Peyer's patch (tissue), 4 donors: ENCODE results near the gene SRM. TPM values are rescaled to one million over a fixed set of nuclear protein-coding genes. Genes with fewer than 3 reads are reported as not detected.
"Not testable (repeated sequence)": the region's sequence is repeated elsewhere in the genome, so short reads cannot be mapped to it uniquely, and the experiment has no call there.

Source experiments
- DNase-seq, 3 donors: peaks; one replicate each; pipeline ENCODE4 v3.0.0-alpha.2; 2017 to 2019
- H3K27ac ChIP-seq, 4 donors: fragments of 200-600 bp; sonication (generic); one replicate each; pipeline ENCODE4 v1.5.1; 2016 to 2019
- H3K27me3 ChIP-seq, 2 donors: fragments of 200-600 bp; sonication (generic); one replicate each; pipeline ENCODE4 v1.5.1; 2019
- H3K36me3 ChIP-seq, 3 donors: fragments of 200-600 bp; sonication (generic); one replicate each; pipeline ENCODE4 v1.5.1; 2016 to 2019
- H3K4me1 ChIP-seq, 4 donors: fragments of 200-600 bp; sonication (generic); one replicate each; pipeline ENCODE4 v1.5.1; 2016 to 2019
- H3K4me3 ChIP-seq, 4 donors: fragments of 200-600 bp; sonication (generic); 1 replicate in 3 of 4; 2 replicates in 1 of 4; pipeline ENCODE4 v1.5.1; 2016 to 2019; ENCODE audit warnings: mild to moderate bottlenecking in 1 of 4
- H3K9me3 ChIP-seq, 4 donors: fragments of 200-600 bp; sonication (generic); one replicate each; pipeline ENCODE4 v1.5.1; 2016 to 2019; ENCODE audit warnings: mild to moderate bottlenecking in 1 of 4
- POLR2A ChIP-seq, 2 donors: fragments of 450-650 bp; IDR thresholded peaks; one replicate each; pipeline ENCODE4 v1.5.1; 2017; ENCODE audit warnings: antibody characterized with exemption in 2 of 2, mild to moderate bottlenecking in 2 of 2, moderate library complexity in 2 of 2
- total RNA-seq, 4 donors: library from RNA; depleted of rRNA; stranded (reverse); fragments of >200 nt; gene quantifications; one replicate each; pipeline ENCODE4 v1.1.0, GENCODE V29; 2016
- TF ChIP-seq, protein P1 (sequence below), 6 experiments: fragments of 450-650 bp in 4 of 6; fragments of 200-600 bp in 2 of 6; sonication (generic) in 1 of 6; IDR thresholded peaks; one replicate each; pipeline ENCODE4 v1.5.1; 2017 to 2019; ENCODE audit warnings: antibody characterized with exemption in 6 of 6, mild to moderate bottlenecking in 3 of 6, moderate library complexity in 1 of 6

SRM gene
- total RNA-seq, 4 donors from 2014 or later = 9.3 to 38.6 (median 19.8) TPM

DNA sequence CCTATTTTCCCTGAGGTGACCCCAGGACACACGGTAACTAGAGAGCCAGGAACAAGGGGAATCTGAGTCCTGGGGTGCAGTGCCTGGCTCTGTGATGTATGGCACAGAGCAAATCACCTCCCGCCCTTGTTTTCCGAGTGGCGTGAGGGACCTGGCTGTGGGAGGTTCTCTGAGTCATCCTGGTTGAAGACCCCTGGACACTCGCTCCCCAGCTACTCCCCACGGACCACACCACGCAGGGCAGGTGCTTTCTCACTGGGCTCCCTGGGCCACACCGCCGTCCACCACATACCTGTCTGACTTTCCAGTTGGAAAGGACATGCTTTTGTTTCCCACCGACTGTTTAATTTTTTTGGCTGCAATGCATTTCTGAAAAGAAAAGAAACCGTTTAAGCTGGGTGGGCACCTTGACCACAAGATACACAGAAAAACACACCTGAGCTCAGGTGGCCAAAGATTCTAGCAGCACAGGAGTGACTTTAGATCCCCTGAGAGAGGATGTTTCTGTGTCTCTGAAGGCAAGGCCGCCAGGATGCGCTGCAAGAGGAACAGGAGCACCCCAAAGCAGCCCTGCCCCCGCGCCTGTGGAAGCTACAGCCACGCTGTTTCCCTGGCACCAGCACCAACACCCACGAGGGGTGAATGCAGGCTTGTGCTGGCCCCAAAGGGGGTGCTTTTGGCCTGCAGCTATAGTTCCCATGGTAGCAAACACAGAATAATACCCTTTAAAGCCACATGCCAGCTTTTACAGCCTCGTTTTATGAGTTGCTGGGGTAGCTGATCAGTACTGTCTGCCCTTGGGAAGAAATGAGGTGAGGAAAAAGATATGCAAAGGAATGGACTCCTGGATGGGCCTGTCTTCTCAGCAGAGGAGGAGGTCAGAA is 8.1 kb upstream of the SRM start:
- TF ChIP-seq, protein P1, sequence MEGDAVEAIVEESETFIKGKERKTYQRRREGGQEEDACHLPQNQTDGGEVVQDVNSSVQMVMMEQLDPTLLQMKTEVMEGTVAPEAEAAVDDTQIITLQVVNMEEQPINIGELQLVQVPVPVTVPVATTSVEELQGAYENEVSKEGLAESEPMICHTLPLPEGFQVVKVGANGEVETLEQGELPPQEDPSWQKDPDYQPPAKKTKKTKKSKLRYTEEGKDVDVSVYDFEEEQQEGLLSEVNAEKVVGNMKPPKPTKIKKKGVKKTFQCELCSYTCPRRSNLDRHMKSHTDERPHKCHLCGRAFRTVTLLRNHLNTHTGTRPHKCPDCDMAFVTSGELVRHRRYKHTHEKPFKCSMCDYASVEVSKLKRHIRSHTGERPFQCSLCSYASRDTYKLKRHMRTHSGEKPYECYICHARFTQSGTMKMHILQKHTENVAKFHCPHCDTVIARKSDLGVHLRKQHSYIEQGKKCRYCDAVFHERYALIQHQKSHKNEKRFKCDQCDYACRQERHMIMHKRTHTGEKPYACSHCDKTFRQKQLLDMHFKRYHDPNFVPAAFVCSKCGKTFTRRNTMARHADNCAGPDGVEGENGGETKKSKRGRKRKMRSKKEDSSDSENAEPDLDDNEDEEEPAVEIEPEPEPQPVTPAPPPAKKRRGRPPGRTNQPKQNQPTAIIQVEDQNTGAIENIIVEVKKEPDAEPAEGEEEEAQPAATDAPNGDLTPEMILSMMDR (IDR thresholded peaks at IDR 0.05) = no peak
- no peak for TF ChIP-seq POLR2A (IDR thresholded peaks at IDR 0.05)
- H3K4me3 ChIP-seq = no peak overlapping the region
- DNase-seq = peak in 1 of 3 donors; percentile 34
- H3K4me1 ChIP-seq = no peaks in the 10 kb centered on the region
- no peak overlapping the region for H3K27ac ChIP-seq
- no peaks in the 10 kb centered on the region for H3K27me3 ChIP-seq
- H3K9me3 ChIP-seq = no peaks in the 10 kb centered on the region
- H3K36me3 ChIP-seq = peaks cover 0 to 86% (median 0%) of the 10 kb centered on the region in 3 donors

DNA sequence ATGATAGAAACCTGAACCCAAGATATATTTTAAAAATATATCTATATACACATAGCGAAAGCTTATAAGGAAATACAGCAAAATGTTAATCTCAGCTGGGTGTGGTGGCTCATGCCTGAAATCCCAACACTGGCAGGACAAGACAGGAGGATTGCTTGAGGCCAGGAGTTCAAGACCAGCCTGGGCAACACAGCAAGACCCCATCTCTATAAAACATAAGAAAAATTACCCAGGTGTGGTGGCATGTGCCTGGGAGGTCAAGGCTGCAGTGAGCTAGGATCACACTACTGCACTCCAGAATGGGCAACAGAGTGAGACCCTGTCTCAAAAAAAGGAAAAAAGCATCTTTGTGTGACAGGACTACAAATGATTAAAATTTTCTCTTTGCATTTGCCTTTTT is 6.0 kb upstream of the SRM start:
- no peak overlapping the region for H3K4me3 ChIP-seq
- no peaks in the 10 kb centered on the region for H3K27me3 ChIP-seq
- TF ChIP-seq POLR2A (IDR thresholded peaks at IDR 0.05) = no peak
- TF ChIP-seq, protein P1 (IDR thresholded peaks at IDR 0.05) = no peak
- H3K27ac ChIP-seq = no peak overlapping the region
- H3K4me1 ChIP-seq = peaks cover 0 to 5% (median 3%) of the 10 kb centered on the region in 4 donors
- H3K9me3 ChIP-seq = no peaks in the 10 kb centered on the region
- H3K36me3 ChIP-seq = peaks cover 0 to 64% (median 0%) of the 10 kb centered on the region in 3 donors
- no peak for DNase-seq

DNA sequence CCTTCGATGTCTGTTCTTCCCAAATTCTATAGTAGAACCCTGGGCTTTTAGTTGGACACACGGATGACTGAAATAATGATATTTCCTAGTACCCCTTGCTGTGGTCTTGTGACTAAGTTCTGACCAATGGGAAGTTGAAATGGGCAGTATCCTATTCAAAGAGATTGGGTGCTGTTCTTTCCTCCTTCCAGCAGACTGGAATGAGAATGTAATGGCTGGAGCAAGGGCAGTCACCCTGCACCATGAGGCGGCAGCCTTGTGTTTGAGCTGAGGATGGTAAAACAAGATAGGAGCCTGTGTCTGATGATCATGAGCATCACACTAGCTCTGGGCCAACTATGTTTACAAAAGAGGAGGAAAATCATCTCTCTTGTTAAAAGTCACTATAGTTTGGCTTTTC is 5.1 kb upstream of the SRM start:
- TF ChIP-seq, protein P1 (IDR thresholded peaks at IDR 0.05) = no peak
- no peak for TF ChIP-seq POLR2A (IDR thresholded peaks at IDR 0.05)
- H3K9me3 ChIP-seq = no peaks in the 10 kb centered on the region
- H3K36me3 ChIP-seq = peaks cover 0 to 61% (median 0%) of the 10 kb centered on the region in 3 donors

DNA sequence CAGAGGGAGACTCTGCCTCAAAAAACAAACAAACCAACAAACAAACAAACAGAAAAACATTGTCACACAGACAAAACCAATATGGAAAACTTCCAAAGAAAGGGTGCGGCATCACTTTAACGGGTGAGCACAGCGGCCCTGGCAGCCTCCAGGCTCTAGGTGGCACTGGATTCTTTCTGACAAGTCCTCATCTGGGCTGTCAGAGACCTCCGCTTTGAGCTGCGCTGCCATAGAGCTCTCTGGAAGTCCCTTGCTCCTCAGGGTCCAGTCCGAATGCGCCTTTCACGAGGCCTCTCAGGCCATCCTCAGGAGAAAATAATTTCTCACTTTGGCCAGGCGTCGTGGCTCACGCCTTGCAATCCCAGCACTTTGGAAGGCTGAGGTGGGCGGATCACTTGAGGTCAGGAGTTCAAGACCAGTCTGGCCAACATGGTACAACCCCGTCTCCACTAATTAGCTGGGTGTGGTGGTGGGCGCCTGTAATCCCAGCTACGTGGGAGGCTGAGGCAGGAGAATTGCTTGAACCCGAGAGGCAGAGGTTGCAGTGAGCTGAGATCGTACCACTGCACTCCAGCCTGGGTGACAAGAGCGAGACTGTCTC is 4.2 kb upstream of the SRM start:
- H3K4me1 ChIP-seq = peaks cover 3 to 12% (median 7%) of the 10 kb centered on the region in 4 donors
- not testable (repeated sequence) for H3K27ac ChIP-seq, DNase-seq, H3K4me3 ChIP-seq, H3K27me3 ChIP-seq, H3K9me3 ChIP-seq
- H3K36me3 ChIP-seq = peaks cover 0 to 52% (median 0%) of the 10 kb centered on the region in 3 donors

More for the DNA sequence above, 5.1 kb upstream of the SRM start:
- Histone ChIP-seq H3K27ac (no peak overlapping the region), H3K27me3 (no peaks in the 10 kb centered on the region), H3K4me3 (no peak overlapping the region), H3K4me1 (peaks cover 0 to 9% (median 5%) of the 10 kb centered on the region in 4 donors)
- DNase-seq = no peak

DNA sequence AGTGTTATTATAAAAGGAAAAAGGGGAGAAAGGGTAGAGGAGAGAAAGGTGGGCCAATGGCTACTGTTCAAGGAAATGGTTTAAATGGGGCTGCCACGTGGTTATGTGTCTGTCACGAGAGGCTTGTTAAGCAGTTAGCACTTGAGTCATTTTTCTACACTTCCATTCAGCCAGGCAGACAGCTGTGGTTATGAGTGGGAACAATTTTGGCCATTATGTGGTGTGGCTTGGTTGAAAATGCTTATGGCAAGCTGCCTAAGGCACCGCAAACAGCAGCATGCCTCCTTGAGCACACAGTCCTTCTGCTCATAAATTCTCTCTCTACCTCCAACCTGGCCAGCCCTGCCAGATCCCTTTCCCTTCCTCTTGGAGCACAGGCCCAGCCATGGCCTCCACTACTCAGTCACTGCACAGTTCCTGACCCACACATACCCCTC is 3.2 kb upstream of the SRM start:
- TF ChIP-seq, protein P1 (IDR thresholded peaks at IDR 0.05) = no peak
- TF ChIP-seq POLR2A (IDR thresholded peaks at IDR 0.05) = no peak
- Histone ChIP-seq H3K36me3 (peaks cover 0 to 41% (median 0%) of the 10 kb centered on the region in 3 donors), H3K9me3 (no peaks in the 10 kb centered on the region), H3K4me1 (peaks cover 3 to 17% (median 13%) of the 10 kb centered on the region in 4 donors), H3K4me3 (no peak overlapping the region), H3K27me3 (no peaks in the 10 kb centered on the region), H3K27ac (no peak overlapping the region)
- no peak for DNase-seq
